Measurements from ENCODE around the gene LIMK1. TPM values are rescaled to one million over a fixed set of nuclear protein-coding genes. Genes with fewer than 3 reads are reported as not detected.

The LIMK1 gene
- total and polyA plus RNA-seq, 2 experiments from 2014 or later = 16.2 to 24.6 TPM

DNA sequence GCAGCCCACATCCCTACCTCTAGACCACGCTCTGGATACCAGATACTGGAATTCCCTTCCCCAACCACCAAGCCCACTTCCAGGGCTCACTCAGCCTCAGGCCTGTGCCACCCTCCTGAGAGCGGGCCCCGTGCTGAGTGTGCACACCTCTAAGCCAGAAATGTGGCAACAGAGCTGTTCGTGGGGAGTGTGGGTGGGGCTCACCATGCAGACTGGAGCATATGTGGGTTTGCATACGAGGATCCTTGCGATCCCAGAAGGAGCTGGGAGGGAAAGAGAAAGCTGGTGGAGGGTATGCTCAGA lies 13.0 kb upstream of the LIMK1 start:
- H3K27ac ChIP-seq = no peak overlapping the region
- H3K36me3 ChIP-seq (replicated peaks; ENCODE audit: insufficient read depth, low read depth) = no peaks in the 10 kb centered on the region
- TF ChIP-seq EZH2 (IDR thresholded peaks at IDR 0.05; ENCODE audit: borderline replicate concordance) = no peak
- TF ChIP-seq EZH2phosphoT487 (IDR thresholded peaks at IDR 0.05; ENCODE audit: low read depth, severe bottlenecking, unreplicated experiment) = no peak
- TF ChIP-seq, protein P1, sequence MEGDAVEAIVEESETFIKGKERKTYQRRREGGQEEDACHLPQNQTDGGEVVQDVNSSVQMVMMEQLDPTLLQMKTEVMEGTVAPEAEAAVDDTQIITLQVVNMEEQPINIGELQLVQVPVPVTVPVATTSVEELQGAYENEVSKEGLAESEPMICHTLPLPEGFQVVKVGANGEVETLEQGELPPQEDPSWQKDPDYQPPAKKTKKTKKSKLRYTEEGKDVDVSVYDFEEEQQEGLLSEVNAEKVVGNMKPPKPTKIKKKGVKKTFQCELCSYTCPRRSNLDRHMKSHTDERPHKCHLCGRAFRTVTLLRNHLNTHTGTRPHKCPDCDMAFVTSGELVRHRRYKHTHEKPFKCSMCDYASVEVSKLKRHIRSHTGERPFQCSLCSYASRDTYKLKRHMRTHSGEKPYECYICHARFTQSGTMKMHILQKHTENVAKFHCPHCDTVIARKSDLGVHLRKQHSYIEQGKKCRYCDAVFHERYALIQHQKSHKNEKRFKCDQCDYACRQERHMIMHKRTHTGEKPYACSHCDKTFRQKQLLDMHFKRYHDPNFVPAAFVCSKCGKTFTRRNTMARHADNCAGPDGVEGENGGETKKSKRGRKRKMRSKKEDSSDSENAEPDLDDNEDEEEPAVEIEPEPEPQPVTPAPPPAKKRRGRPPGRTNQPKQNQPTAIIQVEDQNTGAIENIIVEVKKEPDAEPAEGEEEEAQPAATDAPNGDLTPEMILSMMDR (IDR thresholded peaks at IDR 0.05; ENCODE audit: poor library complexity) = no peak
- no peaks in the 10 kb centered on the region for H3K9me2 ChIP-seq (replicated peaks; ENCODE audit: insufficient read depth)
- H4K20me1 ChIP-seq (ENCODE audit: insufficient read depth, poor library complexity, severe bottlenecking) = no peaks in the 10 kb centered on the region
- DNase-seq (ENCODE audit: low spot score) = no peak
- no peak overlapping the region for H3K4me2 ChIP-seq
- H2AFZ ChIP-seq = no peak overlapping the region
- no peaks in the 10 kb centered on the region for H3K27me3 ChIP-seq
- H3K9me3 ChIP-seq (ENCODE audit: low read depth) = no peaks in the 10 kb centered on the region
- no peak overlapping the region for H3K4me3 ChIP-seq
- no peaks in the 10 kb centered on the region for H3K79me2 ChIP-seq
- WGBS (ENCODE audit: low lambda C conversion rate, missing lambda C conversion rate) = 87% methylated on average over 6 of the region's 6 CpGs
- no peaks in the 10 kb centered on the region for H3K4me1 ChIP-seq (ENCODE audit: insufficient read depth)

DNA sequence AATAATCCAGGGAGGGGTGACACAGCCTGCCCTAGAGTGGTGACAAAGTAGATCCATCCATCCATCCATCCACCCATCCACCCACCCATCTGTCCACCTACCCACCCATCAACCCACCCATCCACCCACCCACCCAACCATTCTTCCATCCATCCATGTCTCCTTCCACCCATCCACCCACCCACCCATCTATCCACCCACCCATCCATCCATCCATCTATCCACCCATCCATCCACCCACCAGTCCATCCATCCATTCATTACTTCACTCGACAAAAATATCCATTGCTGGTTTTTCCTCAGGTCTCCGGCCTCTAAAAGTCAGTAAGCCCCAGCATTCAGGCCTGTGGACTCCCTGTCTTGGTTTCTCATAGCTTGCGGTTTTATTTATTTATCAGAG lies 12.5 kb upstream of the LIMK1 start:
- H3K9me3 ChIP-seq (ENCODE audit: low read depth) = no peaks in the 10 kb centered on the region
- no peaks in the 10 kb centered on the region for H3K36me3 ChIP-seq (replicated peaks; ENCODE audit: insufficient read depth, low read depth)
- H3K79me2 ChIP-seq = no peaks in the 10 kb centered on the region
- H3K4me1 ChIP-seq (ENCODE audit: insufficient read depth) = no peaks in the 10 kb centered on the region
- TF ChIP-seq EZH2 (IDR thresholded peaks at IDR 0.05; ENCODE audit: borderline replicate concordance) (no peak), EZH2phosphoT487 (IDR thresholded peaks at IDR 0.05; ENCODE audit: low read depth, severe bottlenecking, unreplicated experiment) (no peak)
- TF ChIP-seq, protein P1 (IDR thresholded peaks at IDR 0.05; ENCODE audit: poor library complexity) = no peak
- H3K4me2 ChIP-seq = no peak overlapping the region
- no peak overlapping the region for H3K27ac ChIP-seq
- H3K4me3 ChIP-seq = no peak overlapping the region
- no peaks in the 10 kb centered on the region for H4K20me1 ChIP-seq (ENCODE audit: insufficient read depth, poor library complexity, severe bottlenecking)
- no peak for DNase-seq (ENCODE audit: low spot score)
- H3K9me2 ChIP-seq (replicated peaks; ENCODE audit: insufficient read depth) = no peaks in the 10 kb centered on the region
- H3K27me3 ChIP-seq = no peaks in the 10 kb centered on the region
- H2AFZ ChIP-seq = no peak overlapping the region
- WGBS (ENCODE audit: low lambda C conversion rate, missing lambda C conversion rate) = 95% methylated on average over 3 of the region's 3 CpGs

DNA sequence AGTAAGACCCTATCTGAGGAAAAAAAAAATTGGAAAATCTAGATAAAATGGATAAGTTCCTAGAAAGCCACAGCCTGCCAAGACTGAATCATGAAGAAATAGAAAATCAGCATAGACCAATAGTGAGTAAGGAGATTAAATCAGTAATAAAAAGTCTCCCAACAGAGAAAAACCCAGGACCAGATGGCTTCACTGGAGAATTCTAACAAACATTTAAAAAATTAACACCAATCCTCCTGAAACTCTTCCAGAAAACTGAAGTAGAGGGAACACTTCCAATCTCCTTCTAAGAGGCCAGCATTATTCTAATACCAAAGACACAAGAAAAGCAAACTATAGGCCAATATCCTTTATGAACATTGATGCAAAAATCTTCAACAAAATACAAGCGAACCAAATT lies 8.8 kb upstream of the LIMK1 start:
- Histone ChIP-seq H3K4me1 (ENCODE audit: insufficient read depth) (peaks cover 3% of the 10 kb centered on the region), H3K9me2 (replicated peaks; ENCODE audit: insufficient read depth) (no peaks in the 10 kb centered on the region), H3K79me2 (no peaks in the 10 kb centered on the region), H2AFZ (no peak overlapping the region), H3K27me3 (no peaks in the 10 kb centered on the region), H3K4me3 (no peak overlapping the region), H3K9me3 (ENCODE audit: low read depth) (no peaks in the 10 kb centered on the region), H3K36me3 (replicated peaks; ENCODE audit: insufficient read depth, low read depth) (no peaks in the 10 kb centered on the region), H3K4me2 (no peak overlapping the region), H3K27ac (no peak overlapping the region), H4K20me1 (ENCODE audit: insufficient read depth, poor library complexity, severe bottlenecking) (no peaks in the 10 kb centered on the region)
- no peak for DNase-seq (ENCODE audit: low spot score)
- 97% methylated on average over 1 of the region's 1 CpG for WGBS (ENCODE audit: low lambda C conversion rate, missing lambda C conversion rate)
- TF ChIP-seq EZH2 (IDR thresholded peaks at IDR 0.05; ENCODE audit: borderline replicate concordance) (no peak), EZH2phosphoT487 (IDR thresholded peaks at IDR 0.05; ENCODE audit: low read depth, severe bottlenecking, unreplicated experiment) (no peak)
- TF ChIP-seq, protein P1 (IDR thresholded peaks at IDR 0.05; ENCODE audit: poor library complexity) = no peak

DNA sequence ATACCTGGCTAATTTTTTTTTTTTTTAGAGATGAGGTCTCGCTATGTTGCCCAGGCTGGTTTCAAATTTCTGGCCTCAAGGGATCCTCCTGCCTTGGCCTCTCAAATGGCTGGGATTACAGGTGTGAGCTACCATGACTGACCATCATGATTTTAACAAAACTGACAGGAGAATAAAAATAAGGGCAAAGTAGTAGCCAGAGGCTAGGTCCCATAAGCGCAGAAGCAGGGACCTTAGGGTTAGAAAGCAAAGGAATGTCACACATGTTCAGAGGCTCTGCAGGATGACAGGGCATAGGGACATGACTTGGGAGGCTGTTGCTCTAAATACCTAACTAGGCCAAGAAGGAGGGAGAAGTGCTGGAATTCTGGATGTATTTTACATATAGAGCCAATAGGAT lies 5.1 kb upstream of the LIMK1 start:
- Histone ChIP-seq H3K27me3 (no peaks in the 10 kb centered on the region), H3K9me2 (replicated peaks; ENCODE audit: insufficient read depth) (no peaks in the 10 kb centered on the region), H4K20me1 (ENCODE audit: insufficient read depth, poor library complexity, severe bottlenecking) (no peaks in the 10 kb centered on the region), H3K4me1 (ENCODE audit: insufficient read depth) (peaks cover 9% of the 10 kb centered on the region), H2AFZ (no peak overlapping the region), H3K36me3 (replicated peaks; ENCODE audit: insufficient read depth, low read depth) (no peaks in the 10 kb centered on the region), H3K9me3 (ENCODE audit: low read depth) (no peaks in the 10 kb centered on the region), H3K4me2 (no peak overlapping the region), H3K79me2 (no peaks in the 10 kb centered on the region), H3K27ac (peak overlapping the region; percentile 56), H3K4me3 (no peak overlapping the region)
- no peak for DNase-seq (ENCODE audit: low spot score)
- TF ChIP-seq, protein P1 (IDR thresholded peaks at IDR 0.05; ENCODE audit: poor library complexity) = no peak
- no peak for TF ChIP-seq EZH2 (IDR thresholded peaks at IDR 0.05; ENCODE audit: borderline replicate concordance)
- no peak for TF ChIP-seq EZH2phosphoT487 (IDR thresholded peaks at IDR 0.05; ENCODE audit: low read depth, severe bottlenecking, unreplicated experiment)
- 91% methylated on average over 2 of the region's 2 CpGs for WGBS (ENCODE audit: low lambda C conversion rate, missing lambda C conversion rate)
